GM12873 (cell line): ENCODE data around the gene LRRC75A.

Experiments used
- TF ChIP-seq, protein P1 (sequence below): IDR thresholded peaks from 2 replicates; pipeline ENCODE4 v1.5.1; 2012; ENCODE audit warnings: low read depth, mild to moderate bottlenecking, moderate library complexity, low read length, control low read depth; ENCODE audit not compliant: insufficient read depth; ENCODE audit errors: missing control alignments

LRRC75A gene

DNA sequence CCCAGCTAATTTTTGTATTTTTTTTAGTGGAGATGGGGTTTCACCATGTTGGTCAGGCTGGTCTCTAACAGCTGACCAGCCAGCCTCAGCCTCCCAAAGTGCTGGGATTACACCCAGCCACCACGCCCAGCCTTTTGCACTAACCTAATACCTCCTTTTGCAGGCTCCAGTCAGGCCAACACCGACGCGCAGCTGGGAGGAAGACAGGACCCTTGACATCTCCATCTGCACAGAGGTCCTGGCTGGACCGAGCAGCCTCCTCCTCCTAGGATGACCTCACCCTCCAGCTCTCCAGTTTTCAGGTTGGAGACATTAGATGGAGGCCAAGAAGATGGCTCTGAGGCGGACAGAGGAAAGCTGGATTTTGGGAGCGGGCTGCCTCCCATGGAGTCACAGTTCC, 74.6 kb downstream of the LRRC75A start:
- TF ChIP-seq, protein P1, sequence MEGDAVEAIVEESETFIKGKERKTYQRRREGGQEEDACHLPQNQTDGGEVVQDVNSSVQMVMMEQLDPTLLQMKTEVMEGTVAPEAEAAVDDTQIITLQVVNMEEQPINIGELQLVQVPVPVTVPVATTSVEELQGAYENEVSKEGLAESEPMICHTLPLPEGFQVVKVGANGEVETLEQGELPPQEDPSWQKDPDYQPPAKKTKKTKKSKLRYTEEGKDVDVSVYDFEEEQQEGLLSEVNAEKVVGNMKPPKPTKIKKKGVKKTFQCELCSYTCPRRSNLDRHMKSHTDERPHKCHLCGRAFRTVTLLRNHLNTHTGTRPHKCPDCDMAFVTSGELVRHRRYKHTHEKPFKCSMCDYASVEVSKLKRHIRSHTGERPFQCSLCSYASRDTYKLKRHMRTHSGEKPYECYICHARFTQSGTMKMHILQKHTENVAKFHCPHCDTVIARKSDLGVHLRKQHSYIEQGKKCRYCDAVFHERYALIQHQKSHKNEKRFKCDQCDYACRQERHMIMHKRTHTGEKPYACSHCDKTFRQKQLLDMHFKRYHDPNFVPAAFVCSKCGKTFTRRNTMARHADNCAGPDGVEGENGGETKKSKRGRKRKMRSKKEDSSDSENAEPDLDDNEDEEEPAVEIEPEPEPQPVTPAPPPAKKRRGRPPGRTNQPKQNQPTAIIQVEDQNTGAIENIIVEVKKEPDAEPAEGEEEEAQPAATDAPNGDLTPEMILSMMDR = no peak

DNA sequence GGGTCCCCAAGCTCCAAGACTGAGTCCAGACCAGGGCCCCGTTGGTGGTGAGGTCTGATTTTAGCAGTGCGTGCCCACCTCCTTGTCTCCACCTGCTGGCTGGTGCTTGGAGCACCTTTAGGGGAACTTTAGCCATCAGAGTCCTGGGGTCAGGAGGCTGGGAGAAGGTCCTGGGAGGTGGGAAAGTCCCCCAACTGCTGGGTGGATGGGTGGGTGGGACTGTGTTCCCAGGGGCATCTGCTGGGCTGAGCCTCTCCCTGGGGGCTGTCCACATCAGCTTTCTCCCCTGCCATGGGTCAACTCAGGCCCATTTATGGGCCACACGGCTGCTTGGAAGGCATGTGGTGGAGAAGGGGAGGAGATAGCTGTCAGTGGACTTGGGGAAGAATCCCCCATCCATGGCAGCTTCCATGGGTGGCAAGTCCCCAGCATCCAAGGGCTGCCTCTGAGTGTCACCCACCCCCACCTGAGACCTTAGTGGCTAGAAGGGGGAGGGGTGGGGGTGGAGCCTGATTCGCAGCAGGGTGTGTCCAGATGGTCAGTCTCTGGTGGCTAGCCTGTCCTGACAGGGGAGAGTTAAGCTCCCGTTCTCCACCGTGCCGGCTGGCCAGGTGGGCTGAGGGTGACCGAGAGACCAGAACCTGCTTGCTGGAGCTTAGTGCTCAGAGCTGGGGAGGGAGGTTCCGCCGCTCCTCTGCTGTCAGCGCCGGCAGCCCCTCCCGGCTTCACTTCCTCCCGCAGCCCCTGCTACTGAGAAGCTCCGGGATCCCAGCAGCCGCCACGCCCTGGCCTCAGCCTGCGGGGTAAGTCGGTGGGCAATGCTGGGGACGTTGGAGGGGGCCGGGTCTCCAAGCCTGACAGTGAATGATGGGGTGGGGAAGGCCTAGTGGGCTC, 76.7 kb downstream of the LRRC75A start, which contains the start of gene TRPV2:
Gene TRPV2, plus strand, starts transcription at position 541 of the 894 bp plus-strand sequence. CDS start 2,098 bp downstream, outside the sequence.
- TF ChIP-seq, protein P1 = peak; percentile 93

DNA sequence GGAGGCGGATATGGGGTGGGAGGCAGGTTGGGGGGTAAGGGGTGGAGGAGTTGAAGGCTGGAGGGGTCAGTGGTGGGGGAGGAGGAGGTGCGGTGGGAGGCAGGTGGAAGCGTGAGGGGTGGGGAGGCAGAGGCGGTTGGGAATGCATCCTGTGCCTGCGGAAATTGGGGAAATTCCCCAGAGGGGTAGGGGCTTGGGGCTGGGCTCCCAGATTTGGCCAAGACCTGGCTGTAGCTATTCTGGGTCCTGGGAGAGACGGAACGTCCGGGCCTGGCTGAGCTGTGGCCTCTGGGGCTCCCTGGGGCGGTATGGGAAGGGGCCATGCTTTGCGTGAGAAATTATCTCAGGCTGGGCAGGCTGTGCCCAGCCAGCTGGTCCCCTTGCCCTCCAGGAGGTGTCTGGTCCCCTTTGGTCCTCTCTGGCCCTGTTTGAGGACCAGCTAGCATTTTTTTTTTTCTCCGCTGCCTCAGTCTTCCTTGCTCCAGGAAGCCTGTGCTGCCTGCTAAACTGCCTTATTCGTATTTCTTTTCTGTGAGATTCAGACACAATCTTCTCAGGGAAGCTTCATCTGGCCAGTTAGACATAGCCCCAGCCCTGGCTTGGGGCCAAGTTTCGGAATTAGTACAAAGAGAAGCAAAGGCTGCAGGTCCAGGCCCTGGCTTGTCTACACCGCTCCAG, 83.9 kb downstream of the LRRC75A start:
- TF ChIP-seq, protein P1 = no peak

DNA sequence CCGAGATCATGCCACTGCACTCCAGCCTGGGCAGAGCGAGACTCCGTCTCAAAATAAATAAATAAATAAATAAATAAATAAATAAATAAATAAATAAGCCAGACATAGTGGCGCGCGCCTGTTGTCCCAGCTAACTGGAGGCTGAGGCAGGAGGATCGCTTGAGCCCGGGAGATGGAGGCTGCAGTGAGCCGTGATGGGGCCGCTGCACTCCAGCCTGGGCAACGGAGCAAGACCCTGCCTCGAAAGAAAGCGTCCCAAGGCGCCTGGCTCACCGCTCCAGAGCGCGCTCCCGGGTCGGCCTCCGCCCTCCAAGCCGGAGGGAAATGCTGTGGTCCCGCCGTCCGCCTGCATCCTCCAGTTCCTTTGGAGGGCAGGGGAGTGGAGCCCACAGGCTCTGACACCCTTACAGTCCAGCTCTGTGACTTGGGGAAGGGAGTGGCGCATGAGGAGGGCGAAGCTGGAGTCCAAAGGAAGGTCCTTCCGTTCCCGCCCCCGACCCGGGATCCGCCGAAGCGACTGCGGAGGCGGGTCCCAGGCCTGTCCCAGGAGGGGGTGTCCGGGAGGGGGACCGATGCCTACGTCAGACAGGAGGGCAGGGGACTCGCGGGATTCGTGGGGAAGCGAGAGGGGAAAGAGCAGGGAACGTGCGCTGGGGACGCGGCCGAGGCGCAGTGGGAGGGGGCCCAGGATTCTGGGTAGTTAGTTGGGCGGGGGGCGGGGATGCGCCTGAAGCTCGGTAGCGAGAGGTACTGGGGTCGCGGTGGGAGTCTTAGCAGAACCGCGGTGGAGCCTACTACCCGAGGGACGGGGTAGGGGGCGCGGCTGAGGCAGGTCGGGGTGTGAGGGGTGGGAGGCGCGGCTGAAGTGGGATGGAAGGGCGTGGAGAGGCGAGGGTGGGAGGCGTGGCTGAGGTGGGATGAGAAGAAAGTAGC, 85.0 kb downstream of the LRRC75A start:
- TF ChIP-seq, protein P1 = no peak

DNA sequence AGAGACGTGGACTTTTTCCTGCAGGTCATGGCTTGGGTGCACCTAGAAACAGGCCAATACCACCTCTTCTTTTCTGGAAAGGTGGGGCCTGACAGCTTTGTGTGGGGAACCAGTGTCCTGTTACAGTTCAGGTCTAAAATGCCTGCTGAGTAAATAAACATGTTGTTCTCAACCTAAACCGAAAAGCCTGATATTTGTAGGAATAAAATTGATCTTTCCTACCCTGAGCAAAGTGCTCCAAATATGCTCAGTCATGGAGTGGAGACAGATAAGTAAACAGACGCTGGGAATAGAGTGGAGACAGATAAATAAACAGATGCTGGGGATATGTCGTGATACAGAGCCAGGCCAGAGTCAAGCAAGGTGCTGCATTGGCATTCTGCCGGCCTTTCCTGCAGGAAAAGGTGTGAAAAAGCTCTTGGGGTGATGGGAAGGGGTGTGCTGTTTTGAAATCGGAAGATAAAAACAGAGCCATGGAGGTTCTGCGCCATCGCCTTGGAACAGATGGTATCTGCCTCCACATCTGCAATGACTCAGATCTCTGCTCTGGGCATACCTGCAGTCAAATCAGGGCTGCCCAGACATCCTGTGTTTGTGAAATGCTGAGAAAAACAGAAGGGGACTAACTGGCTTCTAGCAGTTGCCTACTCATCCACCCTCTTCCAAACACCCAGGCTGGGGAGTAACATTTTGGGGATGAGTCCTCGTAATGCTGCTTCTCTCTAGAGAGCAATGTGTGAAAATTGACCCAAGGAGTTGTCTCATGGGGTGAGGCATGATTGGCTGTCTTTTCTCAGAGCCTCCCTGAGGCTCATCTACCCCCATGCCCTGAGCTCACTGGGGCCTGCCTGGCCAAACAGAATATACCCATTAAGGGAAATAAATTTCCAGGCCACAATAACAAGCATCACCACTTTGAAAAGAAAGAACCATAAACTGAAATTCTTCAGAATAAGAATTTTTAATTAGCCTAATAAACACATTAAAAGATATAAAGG, 93.4 kb downstream of the LRRC75A start:
- TF ChIP-seq, protein P1 = no peak
